ENCODE measurements around the gene PTGIS.

Gene PTGIS

DNA sequence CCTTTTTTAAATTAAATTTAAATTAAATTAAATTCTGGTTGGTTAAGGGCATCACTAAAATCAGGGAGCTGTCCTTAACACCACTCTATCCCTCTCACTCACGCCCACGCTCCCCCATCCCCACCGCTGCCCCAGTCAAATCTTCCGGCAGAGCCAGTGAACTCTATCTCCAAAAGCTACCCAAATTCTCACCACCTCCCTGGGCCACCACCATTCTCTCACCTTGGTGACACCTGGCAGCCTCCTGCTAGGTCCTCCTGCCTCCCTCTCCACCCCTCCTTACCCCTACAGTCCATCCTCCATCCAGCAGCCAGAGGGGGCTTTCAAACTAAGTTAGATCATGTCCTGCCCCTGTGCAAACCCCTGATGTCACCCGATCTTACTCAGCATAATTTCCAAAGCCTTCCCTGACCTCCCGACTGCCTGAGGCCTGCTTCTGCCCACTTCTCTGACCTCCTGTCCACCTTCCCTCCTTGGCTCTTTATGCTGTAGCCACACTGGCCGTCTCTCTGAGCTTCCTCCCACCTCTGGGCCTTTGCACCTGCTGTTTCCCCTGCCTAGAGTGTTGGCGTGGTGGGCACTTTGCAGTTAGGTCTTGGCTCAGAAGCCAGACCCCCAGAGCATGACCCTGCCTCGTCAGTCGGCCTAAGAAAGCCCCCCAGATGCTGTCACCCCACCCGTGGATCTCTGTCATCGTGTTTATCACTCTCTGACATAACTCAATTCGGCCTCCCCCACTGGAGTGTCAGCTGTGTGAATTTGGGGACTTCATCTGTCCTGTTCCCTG lies 24.7 kb downstream of the PTGIS start:
- ChIA-PET POLR2A (ENCODE audit: low non-redundant PET) (no interaction called here), CTCF (interaction anchor here (1.8 to 5.3 kb wide), 6 partner anchors 14 to 346 kb away, joined by 5 to 130 read pairs (median 14); no protein-coding TSS in a partner anchor)
- TF ChIP-seq, protein P1, sequence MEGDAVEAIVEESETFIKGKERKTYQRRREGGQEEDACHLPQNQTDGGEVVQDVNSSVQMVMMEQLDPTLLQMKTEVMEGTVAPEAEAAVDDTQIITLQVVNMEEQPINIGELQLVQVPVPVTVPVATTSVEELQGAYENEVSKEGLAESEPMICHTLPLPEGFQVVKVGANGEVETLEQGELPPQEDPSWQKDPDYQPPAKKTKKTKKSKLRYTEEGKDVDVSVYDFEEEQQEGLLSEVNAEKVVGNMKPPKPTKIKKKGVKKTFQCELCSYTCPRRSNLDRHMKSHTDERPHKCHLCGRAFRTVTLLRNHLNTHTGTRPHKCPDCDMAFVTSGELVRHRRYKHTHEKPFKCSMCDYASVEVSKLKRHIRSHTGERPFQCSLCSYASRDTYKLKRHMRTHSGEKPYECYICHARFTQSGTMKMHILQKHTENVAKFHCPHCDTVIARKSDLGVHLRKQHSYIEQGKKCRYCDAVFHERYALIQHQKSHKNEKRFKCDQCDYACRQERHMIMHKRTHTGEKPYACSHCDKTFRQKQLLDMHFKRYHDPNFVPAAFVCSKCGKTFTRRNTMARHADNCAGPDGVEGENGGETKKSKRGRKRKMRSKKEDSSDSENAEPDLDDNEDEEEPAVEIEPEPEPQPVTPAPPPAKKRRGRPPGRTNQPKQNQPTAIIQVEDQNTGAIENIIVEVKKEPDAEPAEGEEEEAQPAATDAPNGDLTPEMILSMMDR (conservative IDR thresholded peaks at IDR 0.05; ENCODE audit: low read depth): no peak
- H3K27ac ChIP-seq: no peak overlapping the region
- DNase-seq (ENCODE audit: low spot score): no peak

DNA sequence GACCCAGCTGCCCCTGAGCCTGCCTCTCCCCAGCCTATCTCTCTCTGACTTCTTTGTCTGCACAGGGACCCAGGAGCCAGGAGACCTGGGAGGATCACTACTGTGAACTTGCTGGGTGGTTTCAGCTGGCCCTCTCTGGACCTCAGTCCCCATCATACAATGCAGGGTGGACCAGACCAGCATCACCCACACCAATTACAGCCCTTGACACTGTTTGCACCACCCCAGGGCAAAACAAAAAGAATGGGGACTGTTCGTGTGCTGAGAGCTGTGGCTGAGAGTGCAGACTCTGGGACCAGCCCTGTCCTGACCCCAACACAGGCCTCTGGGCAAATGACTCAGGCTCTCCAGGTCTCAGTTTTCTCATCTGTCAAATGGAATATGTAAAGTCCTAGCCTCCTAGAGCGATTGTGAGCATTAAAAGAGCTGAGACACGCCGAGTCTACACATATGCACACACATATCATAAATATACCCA lies 25.4 kb downstream of the PTGIS start:
- CTCF ChIA-PET: interaction anchor here (0.6 to 5.3 kb wide), 20 partner anchors 8 to 460 kb away, joined by 3 to 130 read pairs (median 9); no protein-coding TSS in a partner anchor
- TF ChIP-seq, protein P1 (conservative IDR thresholded peaks at IDR 0.05; ENCODE audit: low read depth): no peak
- POLR2A ChIA-PET (ENCODE audit: low non-redundant PET): no interaction called here
- DNase-seq (ENCODE audit: low spot score): no peak
- no peak overlapping the region for H3K27ac ChIP-seq

DNA sequence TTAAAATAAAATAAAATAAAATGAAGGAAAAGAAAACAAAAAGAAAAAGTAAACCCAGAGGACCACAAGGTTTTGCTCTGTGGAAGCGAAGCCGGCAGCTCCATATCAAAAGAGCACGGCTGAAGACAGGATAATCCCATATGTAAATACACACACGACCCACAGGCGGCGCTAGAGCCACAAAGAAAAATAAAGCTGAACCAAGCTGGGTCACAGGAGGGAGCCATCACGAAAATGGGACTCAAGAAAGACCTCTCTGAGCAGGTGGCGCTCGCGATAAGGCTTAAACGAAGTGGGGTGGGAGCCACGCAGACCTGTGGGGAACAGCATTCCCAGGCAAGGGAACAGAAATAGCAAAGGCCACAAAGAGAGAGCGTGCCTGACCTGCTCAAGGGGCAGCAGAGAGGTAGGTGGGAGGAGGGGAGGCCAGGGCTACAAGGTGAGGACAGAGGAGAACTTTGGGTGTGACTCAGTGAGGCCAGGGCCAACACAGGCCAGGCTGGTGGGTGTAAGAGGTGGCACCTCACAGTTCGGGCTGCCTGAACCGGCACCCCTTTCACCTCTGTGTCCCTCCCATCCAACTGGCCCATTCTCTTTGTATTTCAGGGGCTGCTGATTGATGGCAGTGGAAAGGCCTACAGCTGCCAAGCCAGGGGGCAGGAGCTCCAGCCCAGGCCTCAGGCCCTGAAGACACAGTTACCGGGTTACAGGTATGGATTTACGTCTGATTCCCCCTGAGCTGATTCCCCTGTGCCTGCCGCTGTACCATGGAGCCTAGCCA lies 26.0 kb downstream of the PTGIS start:
- CTCF ChIA-PET: interaction anchor here (0.5 to 5.3 kb wide), 70 partner anchors 9 to 1293 kb away, joined by 3 to 130 read pairs (median 4); partner anchors contain the start of gene SPATA2
- TF ChIP-seq, protein P1 (conservative IDR thresholded peaks at IDR 0.05; ENCODE audit: low read depth): peak; percentile 96
- POLR2A ChIA-PET (ENCODE audit: low non-redundant PET): interaction anchor here (0.5 to 0.6 kb wide), 2 partner anchors 391 to 401 kb away, joined by 3 read pairs; no protein-coding TSS in a partner anchor

DNA sequence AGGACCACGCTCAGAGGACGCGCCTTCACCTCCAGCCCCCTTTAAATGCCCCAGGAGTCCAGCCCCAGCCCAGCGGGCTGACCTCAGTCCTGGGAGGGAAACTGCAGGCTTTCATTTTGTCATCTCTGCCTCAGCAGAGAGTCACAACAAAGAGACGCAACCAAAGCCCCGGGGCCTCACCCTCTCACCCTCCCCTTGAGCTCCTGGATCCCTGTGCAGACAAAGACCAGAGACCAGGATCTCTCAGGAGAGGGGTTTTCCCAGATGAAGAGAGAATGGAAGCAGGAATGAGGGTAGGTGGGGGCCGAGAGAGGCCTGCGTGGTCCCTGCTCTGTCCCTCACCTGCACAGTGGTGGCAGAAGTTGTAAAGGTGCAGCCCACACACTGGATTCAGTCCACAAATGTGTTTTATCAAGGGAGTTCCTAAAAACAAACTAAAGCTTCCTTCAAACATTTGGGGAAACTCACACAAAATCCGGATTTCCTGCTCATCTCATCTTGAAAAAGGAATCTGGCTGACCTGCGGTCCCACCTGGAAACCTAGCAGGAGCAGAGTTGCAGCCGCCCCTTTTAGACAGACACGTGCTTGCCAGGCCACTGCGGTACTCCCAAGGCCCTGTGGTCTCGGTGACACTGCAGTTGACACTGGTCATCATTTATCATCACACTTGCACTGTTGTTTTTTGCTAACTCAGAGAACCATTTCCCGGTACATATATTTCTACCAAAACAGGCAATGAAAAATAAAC lies 27.1 kb downstream of the PTGIS start:
- H3K27ac ChIP-seq: no peak overlapping the region
- TF ChIP-seq, protein P1 (conservative IDR thresholded peaks at IDR 0.05; ENCODE audit: low read depth): no peak
- DNase-seq (ENCODE audit: low spot score): no peak
- ChIA-PET CTCF (interaction anchor here (0.5 to 5.3 kb wide), 62 partner anchors 8 to 530 kb away, joined by 3 to 130 read pairs (median 4); partner anchors contain the start of gene SPATA2), POLR2A (ENCODE audit: low non-redundant PET) (interaction anchor here (0.5 to 0.6 kb wide), 2 partner anchors 392 to 402 kb away, joined by 3 read pairs; no protein-coding TSS in a partner anchor)

More for the DNA sequence above, 26.0 kb downstream of the PTGIS start:
- DNase-seq (ENCODE audit: low spot score): peak; percentile 88
- H3K27ac ChIP-seq: no peak overlapping the region

DNA sequence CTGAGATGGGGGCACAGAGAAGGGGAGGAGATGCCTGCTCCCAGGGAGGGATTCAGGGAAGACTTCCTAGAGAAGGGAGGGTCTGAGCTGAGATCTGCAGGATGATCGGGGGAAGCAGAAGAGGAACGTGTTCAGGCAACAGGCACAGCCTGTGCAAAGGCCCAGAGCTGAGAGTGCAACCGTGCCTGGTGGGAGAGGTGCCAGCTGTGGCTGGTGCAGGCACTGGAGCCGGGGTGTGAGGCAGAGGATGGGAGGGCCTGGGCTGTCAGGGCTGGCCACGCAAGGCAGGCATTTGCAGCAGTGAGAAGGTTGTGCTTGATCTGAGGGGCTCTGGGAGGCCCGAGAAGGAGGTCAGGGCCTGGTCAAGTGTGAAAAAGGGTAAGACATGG lies 27.7 kb downstream of the PTGIS start:
- ChIA-PET CTCF (interaction anchor here (0.6 to 5.3 kb wide), 10 partner anchors 13 to 1451 kb away, joined by 3 to 130 read pairs (median 4); no protein-coding TSS in a partner anchor), POLR2A (ENCODE audit: low non-redundant PET) (interaction anchor here (0.6 kb wide), 1 partner anchor 64 kb away, joined by 3 read pairs; no protein-coding TSS in a partner anchor)
- DNase-seq (ENCODE audit: low spot score): no peak
- TF ChIP-seq, protein P1 (conservative IDR thresholded peaks at IDR 0.05; ENCODE audit: low read depth): no peak
- no peak overlapping the region for H3K27ac ChIP-seq
